Gastrocnemius medialis (tissue), 4 donors: ENCODE results near the gene KLHL41. TPM values are rescaled to one million over a fixed set of nuclear protein-coding genes. Genes with fewer than 3 reads are reported as not detected.

Source experiments
- ATAC-seq, 2 donors: fragments of 150-250 bp; one replicate each; pipeline ENCODE4 v1.9.1; 2016
- DNase-seq, 2 donors: peaks; one replicate each; pipeline ENCODE4 v3.0.0-alpha.2; 2019
- H3K27ac ChIP-seq, 4 donors: fragments of 200-600 bp; sonication (generic); 1 replicate in 1 of 4; 2 replicates in 3 of 4; pipeline ENCODE4 v1.5.1; 2016 to 2018; ENCODE audit warnings: mild to moderate bottlenecking in 2 of 4, moderate library complexity in 1 of 4
- H3K27me3 ChIP-seq, 3 donors: fragments of 200-600 bp; sonication (generic) in 2 of 3; 1 replicate in 1 of 3; 2 replicates in 2 of 3; pipeline versions ENCODE4 v1.5.1 to v1.6.0; 2016 to 2019; ENCODE audit warnings: mild to moderate bottlenecking in 1 of 3, moderate library complexity in 1 of 3
- H3K36me3 ChIP-seq, 2 donors: fragments of 200-600 bp; sonication (generic) in 1 of 2; one replicate each; pipeline ENCODE4 v1.5.1; 2017 to 2018
- H3K4me1 ChIP-seq, 2 donors: fragments of 200-600 bp; sonication (generic) in 1 of 2; one replicate each; pipeline ENCODE4 v1.5.1; 2016 to 2017; ENCODE audit warnings: mild to moderate bottlenecking in 2 of 2
- H3K4me3 ChIP-seq, 4 donors: fragments of 200-600 bp; sonication (generic) in 3 of 4; 1 replicate in 1 of 4; 2 replicates in 3 of 4; pipeline ENCODE4 v1.5.1; 2016 to 2019; ENCODE audit warnings: mild to moderate bottlenecking in 2 of 4
- H3K9me3 ChIP-seq, 3 donors: fragments of 200-600 bp; sonication (generic) in 2 of 3; 1 replicate in 1 of 3; 2 replicates in 2 of 3; pipeline ENCODE4 v1.5.1; 2016 to 2019
- POLR2A ChIP-seq, 2 donors: fragments of 450-650 bp; IDR thresholded peaks; one replicate each; pipeline ENCODE4 v1.6.1; 2017; ENCODE audit warnings: antibody characterized with exemption in 2 of 2, mild to moderate bottlenecking in 2 of 2, moderate library complexity in 2 of 2
- in situ Hi-C, 4 donors: fragments of 200-750 bp; cut with MboI; loops; one replicate each; pipeline versions ENCODE4 v1.15.0 to v1.8.0; 2017; ENCODE audit warnings: low sequenced_read_pairs in 4 of 4
- intact Hi-C: fragments of 100-400 bp; cut with DNase I; formaldehyde crosslinking; loops from one replicate; pipeline ENCODE4 v1.15.1; 2023; ENCODE audit warnings: low total_unique reads
- total RNA-seq, 4 donors: library from RNA; depleted of rRNA; stranded (reverse); fragments of >200 nt; gene quantifications; one replicate each; pipeline versions ENCODE4 v1.1.0 to v1.2.3, GENCODE V29; 2016
- TF ChIP-seq, protein P1 (sequence below), 5 experiments: fragments of 450-650 bp in 3 of 5; fragments of 200-600 bp in 2 of 5; sonication (generic) in 2 of 5; IDR thresholded peaks in 4 of 5; conservative IDR thresholded peaks in 1 of 5; 1 replicate in 4 of 5; 2 replicates in 1 of 5; pipeline ENCODE4 v1.5.1; 2016 to 2019; ENCODE audit warnings: antibody characterized with exemption in 5 of 5, mild to moderate bottlenecking in 3 of 5, moderate library complexity in 3 of 5

KLHL41 gene
- total RNA-seq, 4 donors from 2014 or later, result 2,008 to 3,010 (median 2,782) TPM

DNA sequence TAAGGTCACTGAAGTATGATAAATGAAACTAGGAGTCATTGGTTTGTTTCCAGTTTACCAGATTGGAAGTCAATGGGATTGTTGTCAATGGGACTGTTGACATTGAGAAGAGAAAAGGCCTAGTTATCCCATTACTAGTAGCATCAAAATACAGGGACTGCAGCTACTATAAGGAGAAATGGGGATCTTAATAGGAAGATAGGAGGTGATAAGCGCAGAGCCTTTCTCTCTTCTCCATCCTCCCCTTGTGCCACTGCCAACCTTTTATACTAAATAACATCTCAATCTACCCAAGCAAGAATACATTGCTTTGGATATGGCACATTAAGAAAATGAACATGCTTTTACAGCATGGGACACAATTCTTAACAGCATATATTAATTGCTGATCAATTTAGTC, 40.7 kb upstream of the KLHL41 start:
- intact Hi-C loops, result no loop called here
- no peak for TF ChIP-seq POLR2A (IDR thresholded peaks at IDR 0.05)
- TF ChIP-seq, protein P1, sequence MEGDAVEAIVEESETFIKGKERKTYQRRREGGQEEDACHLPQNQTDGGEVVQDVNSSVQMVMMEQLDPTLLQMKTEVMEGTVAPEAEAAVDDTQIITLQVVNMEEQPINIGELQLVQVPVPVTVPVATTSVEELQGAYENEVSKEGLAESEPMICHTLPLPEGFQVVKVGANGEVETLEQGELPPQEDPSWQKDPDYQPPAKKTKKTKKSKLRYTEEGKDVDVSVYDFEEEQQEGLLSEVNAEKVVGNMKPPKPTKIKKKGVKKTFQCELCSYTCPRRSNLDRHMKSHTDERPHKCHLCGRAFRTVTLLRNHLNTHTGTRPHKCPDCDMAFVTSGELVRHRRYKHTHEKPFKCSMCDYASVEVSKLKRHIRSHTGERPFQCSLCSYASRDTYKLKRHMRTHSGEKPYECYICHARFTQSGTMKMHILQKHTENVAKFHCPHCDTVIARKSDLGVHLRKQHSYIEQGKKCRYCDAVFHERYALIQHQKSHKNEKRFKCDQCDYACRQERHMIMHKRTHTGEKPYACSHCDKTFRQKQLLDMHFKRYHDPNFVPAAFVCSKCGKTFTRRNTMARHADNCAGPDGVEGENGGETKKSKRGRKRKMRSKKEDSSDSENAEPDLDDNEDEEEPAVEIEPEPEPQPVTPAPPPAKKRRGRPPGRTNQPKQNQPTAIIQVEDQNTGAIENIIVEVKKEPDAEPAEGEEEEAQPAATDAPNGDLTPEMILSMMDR (IDR thresholded peaks at IDR 0.05 in 4 of 5, conservative IDR thresholded peaks at IDR 0.05 in 1 of 5), result no peak
- in situ Hi-C loops, result no loop called here

DNA sequence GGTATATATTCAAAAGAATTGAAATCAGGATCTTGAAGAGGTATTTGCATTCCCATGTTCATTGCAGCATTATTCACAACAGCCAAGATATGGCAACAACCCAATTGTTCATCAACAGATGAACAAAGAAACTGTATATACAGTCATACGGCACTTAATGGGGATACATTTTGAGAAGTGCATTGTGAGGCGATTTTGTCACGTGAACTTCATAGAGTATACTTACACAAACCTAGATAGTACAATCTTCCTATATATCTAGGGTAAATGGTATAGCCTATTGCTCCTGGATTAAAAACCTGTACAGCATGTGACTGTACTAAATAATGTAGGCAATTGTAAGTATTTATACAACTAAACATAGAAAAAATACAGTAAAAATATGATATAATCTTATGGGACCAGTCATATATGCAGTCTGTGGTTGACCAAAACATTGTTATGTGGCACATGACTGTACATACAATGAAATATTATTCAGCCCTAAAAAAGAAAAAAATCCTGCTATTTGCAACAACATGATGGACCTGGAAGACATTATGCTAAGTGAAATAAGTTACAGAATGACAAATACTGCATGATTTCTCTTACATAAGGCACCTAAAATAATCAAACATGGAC, 39.4 kb upstream of the KLHL41 start:
- in situ Hi-C loops, result no loop called here
- Histone ChIP-seq H3K9me3 (no peaks in the 10 kb centered on the region), H3K27me3 (no peaks in the 10 kb centered on the region), H3K4me1 (no peaks in the 10 kb centered on the region), H3K27ac (no peak overlapping the region), H3K36me3 (no peaks in the 10 kb centered on the region), H3K4me3 (no peak overlapping the region)
- intact Hi-C loops, result no loop called here
- ATAC-seq, result no peak
- TF ChIP-seq POLR2A (IDR thresholded peaks at IDR 0.05), result no peak
- TF ChIP-seq, protein P1 (IDR thresholded peaks at IDR 0.05 in 4 of 5, conservative IDR thresholded peaks at IDR 0.05 in 1 of 5), result no peak
- no peak for DNase-seq

More for the DNA sequence above, 40.7 kb upstream of the KLHL41 start:
- no peak overlapping the region for H3K4me3 ChIP-seq
- DNase-seq, result no peak
- H3K9me3 ChIP-seq, result no peaks in the 10 kb centered on the region
- no peak for ATAC-seq
- H3K4me1 ChIP-seq, result no peaks in the 10 kb centered on the region
- no peaks in the 10 kb centered on the region for H3K27me3 ChIP-seq
- no peaks in the 10 kb centered on the region for H3K36me3 ChIP-seq
- H3K27ac ChIP-seq, result no peak overlapping the region

DNA sequence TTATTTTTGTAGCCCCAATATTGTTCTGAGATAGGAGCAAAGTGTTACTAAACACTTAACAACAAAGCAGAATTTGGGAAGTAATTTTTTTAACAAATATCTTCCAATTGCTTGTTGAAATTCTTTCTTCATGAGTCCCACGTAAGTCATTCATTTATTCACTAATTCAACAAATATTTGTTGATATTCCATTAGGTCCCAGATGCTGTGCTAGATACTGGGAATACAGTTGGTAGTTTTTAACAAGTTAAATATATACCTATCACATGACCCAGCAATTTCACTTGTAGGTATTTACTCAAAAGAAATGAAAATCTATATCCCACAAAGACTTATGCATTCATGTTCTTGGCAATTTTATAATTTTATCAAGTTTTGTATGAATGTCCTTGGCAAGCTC, 37.3 kb upstream of the KLHL41 start:
- H3K4me1 ChIP-seq, result no peaks in the 10 kb centered on the region
- in situ Hi-C loops, result no loop called here
- no peak for ATAC-seq
- H3K9me3 ChIP-seq, result no peaks in the 10 kb centered on the region
- DNase-seq, result no peak
- no peak overlapping the region for H3K4me3 ChIP-seq
- no peaks in the 10 kb centered on the region for H3K36me3 ChIP-seq
- intact Hi-C loops, result no loop called here
- no peak overlapping the region for H3K27ac ChIP-seq
- H3K27me3 ChIP-seq, result no peaks in the 10 kb centered on the region
- TF ChIP-seq, protein P1 (IDR thresholded peaks at IDR 0.05 in 4 of 5, conservative IDR thresholded peaks at IDR 0.05 in 1 of 5), result no peak
- no peak for TF ChIP-seq POLR2A (IDR thresholded peaks at IDR 0.05)

DNA sequence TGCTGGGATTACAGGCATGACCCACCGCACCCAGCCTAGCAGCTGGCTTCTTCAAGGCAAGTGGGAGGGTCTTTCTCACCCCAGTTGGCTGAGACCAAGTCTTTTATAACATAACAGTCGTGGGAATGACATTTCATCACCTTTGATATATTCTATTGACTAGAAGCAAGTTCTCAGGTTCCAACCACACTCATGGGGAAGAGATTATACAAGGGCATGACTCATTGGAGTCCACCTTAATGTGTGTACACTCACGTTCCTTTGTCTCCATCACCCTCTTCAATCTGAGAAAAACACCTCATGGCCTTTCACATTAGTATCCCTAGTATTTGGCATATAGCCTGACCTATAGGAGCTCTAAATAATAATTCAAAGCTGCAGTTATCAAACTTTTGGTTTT, 33.0 kb upstream of the KLHL41 start:
- no peak for ATAC-seq
- in situ Hi-C loops, result no loop called here

More for the DNA sequence above, 33.0 kb upstream of the KLHL41 start:
- Histone ChIP-seq H3K27me3 (no peaks in the 10 kb centered on the region), H3K27ac (no peak overlapping the region), H3K36me3 (no peaks in the 10 kb centered on the region), H3K4me1 (peaks cover 11 to 13% of the 10 kb centered on the region in 2 donors), H3K9me3 (no peaks in the 10 kb centered on the region), H3K4me3 (no peak overlapping the region)
- TF ChIP-seq, protein P1 (IDR thresholded peaks at IDR 0.05 in 4 of 5, conservative IDR thresholded peaks at IDR 0.05 in 1 of 5), result no peak
- TF ChIP-seq POLR2A (IDR thresholded peaks at IDR 0.05), result no peak
- intact Hi-C loops, result loop anchor here (5.0 kb wide), 2 partner anchors 41 to 96 kb away; partner anchors contain the start of gene FASTKD1
- DNase-seq, result no peak
